ENCODE results near the gene C11orf71.

Gene C11orf71

GRCh38 chr11:114400915-114401223 lies 558 bp upstream of the C11orf71 start:
- DNase-seq (ENCODE audit: low read depth): no peak
- peak overlapping the region; percentile 65 for H3K4me3 ChIP-seq (ENCODE audit: control insufficient read depth, low read depth, low read length)
- TF ChIP-seq CTCF (IDR thresholded peaks at IDR 0.05; ENCODE audit: control insufficient read depth, insufficient read depth, low read depth, low read length, missing control alignments): no peak

- TF ChIP-seq CTCF (IDR thresholded peaks at IDR 0.05; ENCODE audit: control insufficient read depth, insufficient read depth, low read depth, low read length, missing control alignments): no peak
- H3K4me3 ChIP-seq (ENCODE audit: control insufficient read depth, low read depth, low read length): peak overlapping the region; percentile 65
- DNase-seq (ENCODE audit: low read depth): no peak
Observed at GRCh38 chr11:114399490-114400215, 658 bp downstream of the C11orf71 start.

- no peak for TF ChIP-seq CTCF (IDR thresholded peaks at IDR 0.05; ENCODE audit: control insufficient read depth, insufficient read depth, low read depth, low read length, missing control alignments)
- DNase-seq (ENCODE audit: low read depth): no peak
- no peak overlapping the region for H3K4me3 ChIP-seq (ENCODE audit: control insufficient read depth, low read depth, low read length)
Observed at GRCh38 chr11:114398303-114398920, 1.9 kb downstream of the C11orf71 start.

GRCh38 chr11:114397349-114397982 lies 2.8 kb downstream of the C11orf71 start:
- no peak overlapping the region for H3K4me3 ChIP-seq (ENCODE audit: control insufficient read depth, low read depth, low read length)
- no peak for TF ChIP-seq CTCF (IDR thresholded peaks at IDR 0.05; ENCODE audit: control insufficient read depth, insufficient read depth, low read depth, low read length, missing control alignments)

GRCh38 chr11:114396916-114397315 lies 3.4 kb downstream of the C11orf71 start:
- DNase-seq (ENCODE audit: low read depth): no peak
- no peak overlapping the region for H3K4me3 ChIP-seq (ENCODE audit: control insufficient read depth, low read depth, low read length)
- no peak for TF ChIP-seq CTCF (IDR thresholded peaks at IDR 0.05; ENCODE audit: control insufficient read depth, insufficient read depth, low read depth, low read length, missing control alignments)

More at GRCh38 chr11:114397349-114397982, 2.8 kb downstream of the C11orf71 start:
- no peak for DNase-seq (ENCODE audit: low read depth)

- DNase-seq (ENCODE audit: low read depth): no peak
- TF ChIP-seq CTCF (IDR thresholded peaks at IDR 0.05; ENCODE audit: control insufficient read depth, insufficient read depth, low read depth, low read length, missing control alignments): peak; percentile 48
- no peak overlapping the region for H3K4me3 ChIP-seq (ENCODE audit: control insufficient read depth, low read depth, low read length)
Observed at GRCh38 chr11:114395736-114396135, 4.6 kb downstream of the C11orf71 start.
